Liver (tissue), 3 donors: ENCODE measurements around the gene VDAC1.

Source experiments
- EGR1 ChIP-seq, 2 donors: IDR thresholded peaks; 2 replicates each; pipeline ENCODE4 v1.6.1; 2016 to 2018; ENCODE audit warnings: antibody characterized with exemption in 2 of 2, low read depth in 2 of 2
- FOXA1 ChIP-seq: IDR thresholded peaks from 2 replicates; pipeline ENCODE4 v1.6.1; 2016; ENCODE audit warnings: antibody characterized with exemption
- GABPA ChIP-seq, 2 donors: IDR thresholded peaks in 1 of 2; conservative IDR thresholded peaks in 1 of 2; 2 replicates each; pipeline ENCODE4 v1.6.1; 2016; ENCODE audit warnings: antibody characterized with exemption in 2 of 2, mild to moderate bottlenecking in 1 of 2, moderate library complexity in 1 of 2
- HNF4G ChIP-seq: IDR thresholded peaks from 2 replicates; pipeline ENCODE4 v1.6.1; 2016; ENCODE audit warnings: antibody characterized with exemption
- MAX ChIP-seq: IDR thresholded peaks from 2 replicates; pipeline ENCODE4 v1.6.1; 2016; ENCODE audit warnings: antibody characterized with exemption
- RAD21 ChIP-seq, 2 donors: IDR thresholded peaks; 2 replicates each; pipeline ENCODE4 v1.6.1; 2016; ENCODE audit warnings: antibody characterized with exemption in 2 of 2, mild to moderate bottlenecking in 2 of 2
- RXRA ChIP-seq, 2 donors: IDR thresholded peaks; 2 replicates each; pipeline ENCODE4 v1.6.1; 2017 to 2018; ENCODE audit warnings: antibody characterized with exemption in 2 of 2, mild to moderate bottlenecking in 1 of 2
- SP1 ChIP-seq: IDR thresholded peaks from 2 replicates; pipeline ENCODE4 v1.6.1; 2018; ENCODE audit warnings: antibody characterized with exemption, mild to moderate bottlenecking
- TAF1 ChIP-seq: conservative IDR thresholded peaks from 2 replicates; pipeline ENCODE4 v1.6.1; 2016; ENCODE audit warnings: antibody characterized with exemption, mild to moderate bottlenecking
- YY1 ChIP-seq: IDR thresholded peaks from 2 replicates; pipeline ENCODE4 v1.6.1; 2016; ENCODE audit warnings: antibody characterized with exemption, mild to moderate bottlenecking
- TF ChIP-seq, protein P1 (sequence below): fragments of 150-350 bp; IDR thresholded peaks from 2 replicates; pipeline ENCODE4 v1.5.1; 2017; ENCODE audit warnings: improper control_type of control experiment, low read depth, low read length; ENCODE audit not compliant: missing input control
- TF ChIP-seq, protein P2 (sequence below): IDR thresholded peaks from 2 replicates; pipeline ENCODE4 v1.6.1; 2016; ENCODE audit warnings: antibody characterized with exemption, mild to moderate bottlenecking
- TF ChIP-seq, protein P3 (sequence below): IDR thresholded peaks from 2 replicates; pipeline ENCODE4 v1.6.1; 2016; ENCODE audit warnings: antibody characterized with exemption
- TF ChIP-seq, protein P4 (sequence below): IDR thresholded peaks from 2 replicates; pipeline ENCODE4 v1.6.1; 2016; ENCODE audit warnings: antibody characterized with exemption
- donor health status: healthy.
- donor health status: healthy.

DNA sequence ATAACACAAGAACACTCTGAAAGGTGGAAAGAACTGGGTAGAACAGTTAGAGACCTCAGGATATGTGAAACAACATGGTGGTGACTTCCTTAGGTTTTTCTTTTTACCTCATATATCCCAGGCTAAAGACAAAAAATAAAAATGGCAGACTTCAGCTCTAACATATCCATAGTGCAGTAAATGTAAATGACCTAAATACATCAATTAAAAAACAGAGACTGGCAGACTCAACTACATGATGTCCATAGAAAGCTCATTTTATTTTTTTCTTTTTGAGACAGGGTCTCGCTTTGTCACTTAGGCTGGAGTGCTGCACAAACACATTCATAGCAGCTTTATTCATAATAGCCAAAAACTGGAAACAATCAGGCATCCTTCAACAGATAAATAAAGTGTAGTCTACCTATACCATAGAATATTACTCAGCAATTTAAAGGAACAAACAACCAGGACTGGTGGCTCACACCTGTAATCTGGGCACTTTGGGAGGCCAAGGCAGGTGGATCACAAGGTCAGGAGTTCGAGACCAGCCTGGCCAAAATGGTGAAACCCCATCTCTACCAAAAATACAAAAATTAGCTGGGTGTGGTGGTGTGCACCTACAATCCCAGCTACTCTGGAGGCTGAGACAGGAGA, 41.2 kb downstream of the VDAC1 start:
- TF ChIP-seq, protein P1, sequence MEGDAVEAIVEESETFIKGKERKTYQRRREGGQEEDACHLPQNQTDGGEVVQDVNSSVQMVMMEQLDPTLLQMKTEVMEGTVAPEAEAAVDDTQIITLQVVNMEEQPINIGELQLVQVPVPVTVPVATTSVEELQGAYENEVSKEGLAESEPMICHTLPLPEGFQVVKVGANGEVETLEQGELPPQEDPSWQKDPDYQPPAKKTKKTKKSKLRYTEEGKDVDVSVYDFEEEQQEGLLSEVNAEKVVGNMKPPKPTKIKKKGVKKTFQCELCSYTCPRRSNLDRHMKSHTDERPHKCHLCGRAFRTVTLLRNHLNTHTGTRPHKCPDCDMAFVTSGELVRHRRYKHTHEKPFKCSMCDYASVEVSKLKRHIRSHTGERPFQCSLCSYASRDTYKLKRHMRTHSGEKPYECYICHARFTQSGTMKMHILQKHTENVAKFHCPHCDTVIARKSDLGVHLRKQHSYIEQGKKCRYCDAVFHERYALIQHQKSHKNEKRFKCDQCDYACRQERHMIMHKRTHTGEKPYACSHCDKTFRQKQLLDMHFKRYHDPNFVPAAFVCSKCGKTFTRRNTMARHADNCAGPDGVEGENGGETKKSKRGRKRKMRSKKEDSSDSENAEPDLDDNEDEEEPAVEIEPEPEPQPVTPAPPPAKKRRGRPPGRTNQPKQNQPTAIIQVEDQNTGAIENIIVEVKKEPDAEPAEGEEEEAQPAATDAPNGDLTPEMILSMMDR: no peak
- no peak for TF ChIP-seq EGR1 (IDR thresholded peaks at IDR 0.05; ENCODE audit: low read depth in 2 of 2)
- no peak for TF ChIP-seq MAX
- TF ChIP-seq SP1: no peak
- TF ChIP-seq, protein P2, sequence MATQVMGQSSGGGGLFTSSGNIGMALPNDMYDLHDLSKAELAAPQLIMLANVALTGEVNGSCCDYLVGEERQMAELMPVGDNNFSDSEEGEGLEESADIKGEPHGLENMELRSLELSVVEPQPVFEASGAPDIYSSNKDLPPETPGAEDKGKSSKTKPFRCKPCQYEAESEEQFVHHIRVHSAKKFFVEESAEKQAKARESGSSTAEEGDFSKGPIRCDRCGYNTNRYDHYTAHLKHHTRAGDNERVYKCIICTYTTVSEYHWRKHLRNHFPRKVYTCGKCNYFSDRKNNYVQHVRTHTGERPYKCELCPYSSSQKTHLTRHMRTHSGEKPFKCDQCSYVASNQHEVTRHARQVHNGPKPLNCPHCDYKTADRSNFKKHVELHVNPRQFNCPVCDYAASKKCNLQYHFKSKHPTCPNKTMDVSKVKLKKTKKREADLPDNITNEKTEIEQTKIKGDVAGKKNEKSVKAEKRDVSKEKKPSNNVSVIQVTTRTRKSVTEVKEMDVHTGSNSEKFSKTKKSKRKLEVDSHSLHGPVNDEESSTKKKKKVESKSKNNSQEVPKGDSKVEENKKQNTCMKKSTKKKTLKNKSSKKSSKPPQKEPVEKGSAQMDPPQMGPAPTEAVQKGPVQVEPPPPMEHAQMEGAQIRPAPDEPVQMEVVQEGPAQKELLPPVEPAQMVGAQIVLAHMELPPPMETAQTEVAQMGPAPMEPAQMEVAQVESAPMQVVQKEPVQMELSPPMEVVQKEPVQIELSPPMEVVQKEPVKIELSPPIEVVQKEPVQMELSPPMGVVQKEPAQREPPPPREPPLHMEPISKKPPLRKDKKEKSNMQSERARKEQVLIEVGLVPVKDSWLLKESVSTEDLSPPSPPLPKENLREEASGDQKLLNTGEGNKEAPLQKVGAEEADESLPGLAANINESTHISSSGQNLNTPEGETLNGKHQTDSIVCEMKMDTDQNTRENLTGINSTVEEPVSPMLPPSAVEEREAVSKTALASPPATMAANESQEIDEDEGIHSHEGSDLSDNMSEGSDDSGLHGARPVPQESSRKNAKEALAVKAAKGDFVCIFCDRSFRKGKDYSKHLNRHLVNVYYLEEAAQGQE: no peak
- TF ChIP-seq GABPA (IDR thresholded peaks at IDR 0.05 in 1 of 2, conservative IDR thresholded peaks at IDR 0.05 in 1 of 2): no peak
- no peak for TF ChIP-seq RXRA (IDR thresholded peaks at IDR 0.05)
- no peak for TF ChIP-seq YY1
- no peak for TF ChIP-seq RAD21 (IDR thresholded peaks at IDR 0.05)
- TF ChIP-seq, protein P3, sequence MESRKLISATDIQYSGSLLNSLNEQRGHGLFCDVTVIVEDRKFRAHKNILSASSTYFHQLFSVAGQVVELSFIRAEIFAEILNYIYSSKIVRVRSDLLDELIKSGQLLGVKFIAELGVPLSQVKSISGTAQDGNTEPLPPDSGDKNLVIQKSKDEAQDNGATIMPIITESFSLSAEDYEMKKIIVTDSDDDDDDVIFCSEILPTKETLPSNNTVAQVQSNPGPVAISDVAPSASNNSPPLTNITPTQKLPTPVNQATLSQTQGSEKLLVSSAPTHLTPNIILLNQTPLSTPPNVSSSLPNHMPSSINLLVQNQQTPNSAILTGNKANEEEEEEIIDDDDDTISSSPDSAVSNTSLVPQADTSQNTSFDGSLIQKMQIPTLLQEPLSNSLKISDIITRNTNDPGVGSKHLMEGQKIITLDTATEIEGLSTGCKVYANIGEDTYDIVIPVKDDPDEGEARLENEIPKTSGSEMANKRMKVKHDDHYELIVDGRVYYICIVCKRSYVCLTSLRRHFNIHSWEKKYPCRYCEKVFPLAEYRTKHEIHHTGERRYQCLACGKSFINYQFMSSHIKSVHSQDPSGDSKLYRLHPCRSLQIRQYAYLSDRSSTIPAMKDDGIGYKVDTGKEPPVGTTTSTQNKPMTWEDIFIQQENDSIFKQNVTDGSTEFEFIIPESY: no peak
- TF ChIP-seq FOXA1: no peak
- TF ChIP-seq, protein P4, sequence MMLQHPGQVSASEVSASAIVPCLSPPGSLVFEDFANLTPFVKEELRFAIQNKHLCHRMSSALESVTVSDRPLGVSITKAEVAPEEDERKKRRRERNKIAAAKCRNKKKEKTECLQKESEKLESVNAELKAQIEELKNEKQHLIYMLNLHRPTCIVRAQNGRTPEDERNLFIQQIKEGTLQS: no peak
- TF ChIP-seq TAF1: no peak
- no peak for TF ChIP-seq HNF4G
